ENCODE data around the gene ITPR2.

- TF ChIP-seq POLR2AphosphoS2 (IDR thresholded peaks at IDR 0.05; ENCODE audit: low read depth, low read length): no peak
- no peak for TF ChIP-seq THAP8 (CRISPR knock-in tag; IDR thresholded peaks at IDR 0.05; ENCODE audit: borderline replicate concordance)
- no peak for TF ChIP-seq ZNF362 (CRISPR knock-in tag; IDR thresholded peaks at IDR 0.05; ENCODE audit: borderline replicate concordance)
- TF ChIP-seq UBTF (CRISPR knock-in tag; IDR thresholded peaks at IDR 0.05): no peak
- no peak for TF ChIP-seq ZFY (CRISPR knock-in tag; IDR thresholded peaks at IDR 0.05)
- TF ChIP-seq EP300 (IDR thresholded peaks at IDR 0.05; ENCODE audit: low read depth in 2 of 2, low read length in 2 of 2): no peak
- TF ChIP-seq EP300 (CRISPR knock-in tag; IDR thresholded peaks at IDR 0.05; ENCODE audit: borderline replicate concordance): no peak
- TF ChIP-seq HOMEZ (CRISPR knock-in tag; IDR thresholded peaks at IDR 0.05; ENCODE audit: low read depth): no peak
- no peak for TF ChIP-seq FOSL1 (CRISPR knock-in tag; IDR thresholded peaks at IDR 0.05; ENCODE audit: borderline replicate concordance)
Measured at GRCh38 chr12:26661399-26661798, 171.6 kb downstream of the ITPR2 start.
